ENCODE data around the gene ZDHHC22. TPM values are rescaled to one million over a fixed set of nuclear protein-coding genes. Genes with fewer than 3 reads are reported as not detected.

The ZDHHC22 gene
- polyA plus RNA-seq, 1 of the 3 experiments (the other 2 are of a cell fraction) = not detected

- TF ChIP-seq, protein P1, sequence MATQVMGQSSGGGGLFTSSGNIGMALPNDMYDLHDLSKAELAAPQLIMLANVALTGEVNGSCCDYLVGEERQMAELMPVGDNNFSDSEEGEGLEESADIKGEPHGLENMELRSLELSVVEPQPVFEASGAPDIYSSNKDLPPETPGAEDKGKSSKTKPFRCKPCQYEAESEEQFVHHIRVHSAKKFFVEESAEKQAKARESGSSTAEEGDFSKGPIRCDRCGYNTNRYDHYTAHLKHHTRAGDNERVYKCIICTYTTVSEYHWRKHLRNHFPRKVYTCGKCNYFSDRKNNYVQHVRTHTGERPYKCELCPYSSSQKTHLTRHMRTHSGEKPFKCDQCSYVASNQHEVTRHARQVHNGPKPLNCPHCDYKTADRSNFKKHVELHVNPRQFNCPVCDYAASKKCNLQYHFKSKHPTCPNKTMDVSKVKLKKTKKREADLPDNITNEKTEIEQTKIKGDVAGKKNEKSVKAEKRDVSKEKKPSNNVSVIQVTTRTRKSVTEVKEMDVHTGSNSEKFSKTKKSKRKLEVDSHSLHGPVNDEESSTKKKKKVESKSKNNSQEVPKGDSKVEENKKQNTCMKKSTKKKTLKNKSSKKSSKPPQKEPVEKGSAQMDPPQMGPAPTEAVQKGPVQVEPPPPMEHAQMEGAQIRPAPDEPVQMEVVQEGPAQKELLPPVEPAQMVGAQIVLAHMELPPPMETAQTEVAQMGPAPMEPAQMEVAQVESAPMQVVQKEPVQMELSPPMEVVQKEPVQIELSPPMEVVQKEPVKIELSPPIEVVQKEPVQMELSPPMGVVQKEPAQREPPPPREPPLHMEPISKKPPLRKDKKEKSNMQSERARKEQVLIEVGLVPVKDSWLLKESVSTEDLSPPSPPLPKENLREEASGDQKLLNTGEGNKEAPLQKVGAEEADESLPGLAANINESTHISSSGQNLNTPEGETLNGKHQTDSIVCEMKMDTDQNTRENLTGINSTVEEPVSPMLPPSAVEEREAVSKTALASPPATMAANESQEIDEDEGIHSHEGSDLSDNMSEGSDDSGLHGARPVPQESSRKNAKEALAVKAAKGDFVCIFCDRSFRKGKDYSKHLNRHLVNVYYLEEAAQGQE (IDR thresholded peaks at IDR 0.05; ENCODE audit: low read depth, low read length) = peak; percentile 47; the same call in 1 of the 2 replicates
- peak; percentile 24; the same call in 1 of the 2 replicates for TF ChIP-seq TCF12 (IDR thresholded peaks at IDR 0.05)
- TF ChIP-seq, protein P2, sequence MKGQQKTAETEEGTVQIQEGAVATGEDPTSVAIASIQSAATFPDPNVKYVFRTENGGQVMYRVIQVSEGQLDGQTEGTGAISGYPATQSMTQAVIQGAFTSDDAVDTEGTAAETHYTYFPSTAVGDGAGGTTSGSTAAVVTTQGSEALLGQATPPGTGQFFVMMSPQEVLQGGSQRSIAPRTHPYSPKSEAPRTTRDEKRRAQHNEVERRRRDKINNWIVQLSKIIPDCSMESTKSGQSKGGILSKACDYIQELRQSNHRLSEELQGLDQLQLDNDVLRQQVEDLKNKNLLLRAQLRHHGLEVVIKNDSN (IDR thresholded peaks at IDR 0.05; ENCODE audit: borderline replicate concordance, low read depth) = peak; percentile 96
- TF ChIP-seq RAD21 (IDR thresholded peaks at IDR 0.05; ENCODE audit: low read length) = no peak
- TF ChIP-seq FOSL2 (IDR thresholded peaks at IDR 0.05; ENCODE audit: borderline replicate concordance, low read depth) = no peak
- TF ChIP-seq, protein P3, sequence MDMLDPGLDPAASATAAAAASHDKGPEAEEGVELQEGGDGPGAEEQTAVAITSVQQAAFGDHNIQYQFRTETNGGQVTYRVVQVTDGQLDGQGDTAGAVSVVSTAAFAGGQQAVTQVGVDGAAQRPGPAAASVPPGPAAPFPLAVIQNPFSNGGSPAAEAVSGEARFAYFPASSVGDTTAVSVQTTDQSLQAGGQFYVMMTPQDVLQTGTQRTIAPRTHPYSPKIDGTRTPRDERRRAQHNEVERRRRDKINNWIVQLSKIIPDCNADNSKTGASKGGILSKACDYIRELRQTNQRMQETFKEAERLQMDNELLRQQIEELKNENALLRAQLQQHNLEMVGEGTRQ (IDR thresholded peaks at IDR 0.05; ENCODE audit: borderline replicate concordance, low read depth, low read length) = peak; percentile 86
- TF ChIP-seq, protein P4, sequence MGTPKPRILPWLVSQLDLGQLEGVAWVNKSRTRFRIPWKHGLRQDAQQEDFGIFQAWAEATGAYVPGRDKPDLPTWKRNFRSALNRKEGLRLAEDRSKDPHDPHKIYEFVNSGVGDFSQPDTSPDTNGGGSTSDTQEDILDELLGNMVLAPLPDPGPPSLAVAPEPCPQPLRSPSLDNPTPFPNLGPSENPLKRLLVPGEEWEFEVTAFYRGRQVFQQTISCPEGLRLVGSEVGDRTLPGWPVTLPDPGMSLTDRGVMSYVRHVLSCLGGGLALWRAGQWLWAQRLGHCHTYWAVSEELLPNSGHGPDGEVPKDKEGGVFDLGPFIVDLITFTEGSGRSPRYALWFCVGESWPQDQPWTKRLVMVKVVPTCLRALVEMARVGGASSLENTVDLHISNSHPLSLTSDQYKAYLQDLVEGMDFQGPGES (IDR thresholded peaks at IDR 0.05; ENCODE audit: low read depth, low read length) = no peak
Measured at GRCh38 chr14:77097700-77098528, 43.7 kb downstream of the ZDHHC22 start, which contains the start of gene CIPC (continued).

DNA sequence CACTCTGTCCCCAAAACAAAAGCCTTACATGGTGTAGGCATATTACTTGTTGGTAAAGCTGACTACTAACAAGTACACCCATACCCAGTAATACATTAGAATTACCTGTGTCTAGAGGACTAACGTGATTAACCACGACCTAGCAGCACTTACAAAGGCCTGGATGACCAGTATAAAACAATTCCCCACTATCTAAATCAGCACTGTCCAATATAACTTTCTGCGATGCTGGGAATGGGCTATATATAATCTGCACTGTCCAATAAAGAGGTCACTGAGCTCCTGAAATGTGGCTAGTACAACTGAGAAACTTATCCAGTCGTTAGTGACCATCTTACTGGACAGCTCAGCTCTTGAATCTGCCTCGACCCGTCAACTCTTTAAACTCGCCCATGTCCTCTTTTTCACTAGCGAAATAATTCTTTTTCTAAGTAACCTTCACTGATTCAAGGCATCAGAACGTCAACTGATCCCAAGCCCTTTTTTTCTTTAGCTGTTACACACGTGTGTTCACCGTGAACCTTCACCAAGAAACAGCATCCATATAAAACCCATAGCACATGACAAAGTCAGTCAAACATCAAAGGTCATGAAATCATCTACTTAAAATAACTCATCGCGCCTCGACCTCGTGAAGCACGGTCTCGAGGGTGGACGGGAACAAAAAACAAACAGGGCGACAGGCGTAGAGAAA, 44.4 kb downstream of the ZDHHC22 start:
- Histone ChIP-seq H3K9ac (peak overlapping the region; percentile 79), H3K4me1 (ENCODE audit: control insufficient read depth in 1 of 2, insufficient read depth in 2 of 2, low read depth in 1 of 2, low read length in 1 of 2) (peaks cover 11 to 16% of the 10 kb centered on the region in 2 experiments), H3K27ac (ENCODE audit: low read depth in 2 of 2, low read length in 1 of 2) (peak overlapping the region; percentile 88 to 90), H3K4me3 (ENCODE audit: low read depth in 2 of 2, low read length in 1 of 2) (peak overlapping the region; percentile 64 to 73), H3K9me3 (no peaks in the 10 kb centered on the region), H3K4me2 (peak overlapping the region; percentile 89), H3K9me2 (no peaks in the 10 kb centered on the region), H2AFZ (ENCODE audit: low read depth) (peak overlapping the region; percentile 92), H3K36me3 (replicated peaks in 1 of 2; ENCODE audit: control insufficient read depth in 1 of 2, insufficient read depth in 2 of 2, low read length in 1 of 2) (no peaks in the 10 kb centered on the region), H3F3A (replicated peaks; ENCODE audit: insufficient read depth) (peaks cover 21% of the 10 kb centered on the region), H3K27me3 (ENCODE audit: insufficient read depth) (no peaks in the 10 kb centered on the region), H3K79me2 (ENCODE audit: insufficient read depth) (peaks cover 43% of the 10 kb centered on the region), H4K20me1 (ENCODE audit: insufficient read depth) (no peaks in the 10 kb centered on the region)
- WGBS (ENCODE audit: low lambda C conversion rate) = 5% methylated on average over 20 of the region's 20 CpGs
- TF ChIP-seq, protein P1 (IDR thresholded peaks at IDR 0.05; ENCODE audit: low read depth, low read length) = 0 out of 2 replicates have a peak, but pooled peaks have one; percentile 15
- TF ChIP-seq TAF1 (IDR thresholded peaks at IDR 0.05; ENCODE audit: borderline replicate concordance, low read depth, low read length) = no peak
- CTCF ChIA-PET = interaction anchor here (0.8 to 17.4 kb wide), 10 partner anchors 13 to 387 kb away, joined by 3 to 309 read pairs (median 10); partner anchors contain the start of genes IRF2BPL and ZDHHC22
- no peak for DNase-seq
- POLR2A ChIA-PET = no interaction called here

All from SK-N-SH (cell line).